ENCODE data around the gene KNDC1. TPM values are rescaled to one million over a fixed set of nuclear protein-coding genes. Genes with fewer than 3 reads are reported as not detected.
A peak's percentile ranks its signal among the peaks of the same experiment; 100 is the strongest.

Gene KNDC1
- 0.17 TPM in 1 of 2 replicates, not detected in the other for total RNA-seq
- 0.16 TPM for total RNA-seq (2013)
- polyA plus RNA-seq, result 0.45 and 0.46 TPM in 2 replicates
- polyA minus RNA-seq, result 0.34 and 0.64 TPM in 2 replicates

GRCh38 chr10:133159950-133160825 lies at the start of gene KNDC1:
TSS of gene KNDC1 (plus strand) at chr10:133160219. CDS start at chr10:133160468, 249 bp downstream.
- peak within 1 kb of the TSS; percentile 35 for H3K9ac ChIP-seq (ENCODE audit: low read length)

More at GRCh38 chr10:133159950-133160825, at the start of gene KNDC1:
- no peak within 1 kb of the TSS for H3K27ac ChIP-seq (ENCODE audit: low read length in 2 of 2)
- H4K20me1 ChIP-seq (ENCODE audit: control insufficient read depth, insufficient read depth, low read length, poor library complexity, severe bottlenecking), result no peaks in the 10 kb centered on the region
- peak; percentile 36 for ATAC-seq (ENCODE audit: low read depth)
- 2% methylated on average over 103 of the region's 108 CpGs for WGBS (ENCODE audit: insufficient coverage)
- H3K27me3 Mint-ChIP-seq, result peaks cover 10% of the 10 kb centered on the region
- H3K27me3 ChIP-seq (replicated peaks in 1 of 4; ENCODE audit: control extremely low read depth in 1 of 4, control insufficient read depth in 3 of 4, insufficient read depth in 4 of 4, low read length in 3 of 4), result peaks cover 0 to 37% (median 9%) of the 10 kb centered on the region in 4 experiments
- H3K79me2 ChIP-seq (ENCODE audit: control insufficient read depth, insufficient read depth, low read length), result no peaks in the 10 kb centered on the region
- CTCF ChIA-PET, result no interaction called here
- peaks cover 0 to 13% (median 0%) of the 10 kb centered on the region in 3 donors for H3K9me3 ChIP-seq (ENCODE audit: control extremely low read depth in 1 of 3, control insufficient read depth in 2 of 3, insufficient read depth in 1 of 3, low read length in 2 of 3)
- peaks cover 2% of the 10 kb centered on the region for H3K4me1 Mint-ChIP-seq
- H3K4me3 Mint-ChIP-seq, result peak within 1 kb of the TSS; percentile 50
- no peaks in the 10 kb centered on the region for H3K9me3 Mint-ChIP-seq (ENCODE audit: insufficient read depth)
- H3K27ac Mint-ChIP-seq, result no peak within 1 kb of the TSS
- H3K36me3 ChIP-seq (replicated peaks in 1 of 2; ENCODE audit: control extremely low read depth in 1 of 2, control insufficient read depth in 1 of 2, extremely low read depth in 1 of 2, insufficient read depth in 2 of 2, low read length in 1 of 2), result no peaks in the 10 kb centered on the region
- H3K4me2 ChIP-seq (replicated peaks; ENCODE audit: low read depth, low read length, poor library complexity, severe bottlenecking), result peak within 1 kb of the TSS; percentile 74
- POLR2A ChIA-PET, result no interaction called here
- peak within 1 kb of the TSS in 3 of 5 experiments; percentile 30 to 41 (median 40) for H3K4me3 ChIP-seq (ENCODE audit: control extremely low read depth in 1 of 5, extremely low read depth in 1 of 5, insufficient read depth in 1 of 5, low read depth in 2 of 5, low read length in 4 of 5)
- no peak for DNase-seq
- no peak within 1 kb of the TSS for H2AFZ ChIP-seq (ENCODE audit: insufficient read depth, low read depth, low read length, poor library complexity, severe bottlenecking)
- no peak for TF ChIP-seq CTCF (IDR thresholded peaks at IDR 0.05)
- TF ChIP-seq EZH2 (IDR thresholded peaks at IDR 0.05; ENCODE audit: borderline replicate concordance, insufficient read depth, low read depth, low read length, poor library complexity, severe bottlenecking), result no peak
- peaks cover 13 to 16% of the 10 kb centered on the region in 2 donors for H3K4me1 ChIP-seq (ENCODE audit: control insufficient read depth in 2 of 2, insufficient read depth in 2 of 2, low read length in 2 of 2)
- intact Hi-C loops (cut with micrococcal nuclease), result no loop called here
